HG03103 (cell line): Measurements from ENCODE around the gene COX14.

Source experiments
- ATAC-seq: cut with Tn5 transposase; IDR thresholded peaks from one replicate; pipeline ENCODE4 v1.9.1; 2021; ENCODE audit warnings: low read depth; ENCODE audit not compliant: unreplicated experiment

The COX14 gene

GRCh38 chr12:50084775-50085614 is 27.0 kb upstream of the COX14 start, which contains the start of gene SMARCD1:
Gene SMARCD1 (plus strand): TSS chr12:50085342. CDS start chr12:50085370, 28 bp downstream.
- ATAC-seq = peak; percentile 75

GRCh38 chr12:50085615-50086072 is 26.4 kb upstream of the COX14 start:
- no peak for ATAC-seq

DNA sequence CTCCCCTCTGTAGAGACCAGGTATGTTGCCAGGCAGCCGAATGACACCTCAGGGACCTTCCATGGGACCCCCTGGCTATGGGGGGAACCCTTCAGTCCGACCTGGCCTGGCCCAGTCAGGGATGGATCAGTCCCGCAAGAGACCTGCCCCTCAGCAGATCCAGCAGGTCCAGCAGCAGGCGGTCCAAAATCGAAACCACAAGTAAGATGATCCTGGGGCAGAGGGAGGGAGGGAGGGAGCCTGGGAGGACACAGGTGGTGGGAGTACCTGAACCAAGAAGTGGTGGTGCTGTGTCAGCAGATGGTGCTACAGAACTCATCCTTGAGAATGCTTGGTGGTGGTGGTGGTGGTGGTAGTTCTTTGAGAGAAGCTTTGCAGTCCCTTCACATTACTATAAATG is 25.9 kb upstream of the COX14 start:
- ATAC-seq = no peak

DNA sequence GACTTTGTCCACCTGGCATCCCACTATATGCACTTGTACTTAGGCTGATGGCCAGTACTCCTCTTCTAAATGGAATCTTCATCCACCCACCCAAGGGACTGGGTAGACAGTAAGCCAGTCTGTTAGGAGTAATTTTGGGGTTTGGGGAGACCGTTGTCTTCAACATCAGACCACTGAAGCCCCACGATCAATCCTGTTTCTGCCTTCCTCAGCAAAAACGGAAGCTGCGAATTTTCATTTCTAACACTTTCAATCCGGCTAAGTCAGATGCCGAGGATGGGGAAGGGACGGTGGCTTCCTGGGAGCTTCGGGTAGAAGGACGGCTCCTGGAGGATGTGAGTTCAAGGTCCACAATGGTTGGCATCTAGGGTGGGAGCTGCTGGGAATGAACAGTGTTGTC is 24.9 kb upstream of the COX14 start:
- no peak for ATAC-seq

DNA sequence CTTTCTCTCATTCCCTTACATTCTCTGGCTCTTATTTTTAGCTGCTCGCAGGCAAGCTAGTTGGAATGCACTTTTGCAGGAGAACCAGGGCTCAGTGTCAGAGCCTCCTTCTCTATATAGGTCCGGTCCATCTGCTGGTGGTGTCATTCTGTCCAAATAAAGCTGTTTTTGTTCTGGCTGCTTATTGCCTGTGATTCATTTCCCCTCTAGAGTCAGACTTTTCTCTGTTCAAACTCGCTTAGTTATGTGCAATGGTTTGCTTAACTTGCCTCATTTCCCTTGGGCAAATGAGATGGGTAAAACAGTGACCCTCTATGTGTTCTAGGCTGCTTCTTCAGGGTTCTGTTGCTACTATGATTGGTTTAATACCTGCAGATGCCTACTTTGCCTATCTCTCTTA is 24.0 kb upstream of the COX14 start:
- ATAC-seq = no peak

- ATAC-seq = no peak
These were observed 23.3 kb upstream of the COX14 start for GRCh38 chr12:50088577-50089335.

DNA sequence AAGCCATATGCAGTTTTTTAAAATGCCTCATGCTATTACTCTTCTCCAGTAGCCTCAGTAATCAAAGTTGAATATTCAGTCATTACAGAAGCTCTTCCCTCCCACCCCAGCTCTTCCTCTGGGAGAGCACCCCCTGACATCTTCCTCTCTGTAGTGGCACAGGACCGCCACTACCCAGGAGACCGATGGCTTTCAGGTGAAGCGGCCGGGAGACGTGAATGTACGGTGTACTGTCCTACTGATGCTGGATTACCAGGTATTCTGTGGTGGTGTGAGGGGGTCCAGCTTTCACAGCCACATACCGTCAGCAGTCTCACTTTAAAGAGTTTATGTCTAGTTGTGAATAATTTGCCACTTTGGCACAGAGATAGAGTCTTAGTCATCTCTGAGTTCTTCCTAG is 22.3 kb upstream of the COX14 start:
- no peak for ATAC-seq

- no peak for ATAC-seq
These were observed 21.6 kb upstream of the COX14 start for GRCh38 chr12:50090391-50090790.

- no peak for ATAC-seq
These were observed 14.1 kb upstream of the COX14 start for GRCh38 chr12:50097952-50098351.

DNA sequence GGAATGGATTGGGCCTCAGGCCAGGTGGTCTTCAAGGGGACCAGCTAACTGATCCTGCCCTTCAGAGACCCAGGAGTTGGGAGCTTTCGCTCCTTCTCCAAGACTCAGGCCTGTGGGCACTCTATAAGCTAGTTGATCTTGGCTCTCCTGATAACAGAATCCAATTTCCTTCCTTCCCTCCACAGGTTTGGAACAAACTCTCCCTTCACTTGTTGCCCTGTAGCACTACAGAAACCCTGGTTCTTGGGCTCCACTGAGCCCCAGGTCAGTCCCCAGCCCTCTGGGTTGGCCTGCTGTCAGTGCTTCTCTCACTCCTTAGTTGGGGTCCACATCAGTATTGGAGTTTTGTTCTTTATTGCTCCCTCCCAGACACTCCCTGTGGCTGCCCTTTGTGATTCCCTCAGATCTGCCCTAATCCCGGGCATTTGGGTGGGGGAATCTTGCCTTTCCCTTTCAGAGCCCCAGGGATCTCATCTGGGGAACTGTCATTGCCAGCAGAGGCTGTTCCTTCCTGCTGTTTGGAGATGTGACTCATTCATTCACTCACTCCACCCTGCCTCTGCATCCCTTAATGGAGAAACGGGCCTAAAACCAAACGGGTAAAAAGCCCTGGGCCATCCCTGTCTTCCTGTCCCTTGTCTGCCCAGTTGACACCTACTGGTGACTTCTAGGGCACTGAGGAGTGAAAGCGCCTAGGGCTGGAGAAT is 12.6 kb upstream of the COX14 start:
- no peak for ATAC-seq

GRCh38 chr12:50100561-50100960 is 11.5 kb upstream of the COX14 start:
- ATAC-seq = no peak

- ATAC-seq = no peak
These were observed 10.4 kb upstream of the COX14 start for GRCh38 chr12:50101663-50102062.

DNA sequence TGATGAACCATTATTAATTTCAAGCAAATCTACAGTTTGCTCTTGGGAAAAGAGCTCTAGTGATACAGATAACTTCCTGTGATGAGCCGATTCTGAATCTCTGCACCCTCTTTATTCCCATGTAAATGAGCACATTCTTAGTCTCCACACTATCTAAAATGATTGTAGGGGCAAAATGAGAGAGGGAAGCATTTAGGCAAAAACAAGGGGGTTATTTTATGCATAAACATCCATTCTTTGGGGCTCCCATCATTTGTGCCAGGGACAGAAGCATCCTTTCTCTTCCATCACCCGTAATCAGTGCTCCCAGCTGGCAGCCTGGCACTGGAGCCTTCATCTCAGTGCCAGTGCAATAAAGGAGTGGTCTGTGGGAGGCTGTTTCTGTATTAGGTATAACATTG is 9.9 kb upstream of the COX14 start:
- ATAC-seq = no peak

GRCh38 chr12:50102646-50103309 is 9.3 kb upstream of the COX14 start:
- no peak for ATAC-seq

GRCh38 chr12:50103351-50103750 is 8.7 kb upstream of the COX14 start:
- no peak for ATAC-seq

DNA sequence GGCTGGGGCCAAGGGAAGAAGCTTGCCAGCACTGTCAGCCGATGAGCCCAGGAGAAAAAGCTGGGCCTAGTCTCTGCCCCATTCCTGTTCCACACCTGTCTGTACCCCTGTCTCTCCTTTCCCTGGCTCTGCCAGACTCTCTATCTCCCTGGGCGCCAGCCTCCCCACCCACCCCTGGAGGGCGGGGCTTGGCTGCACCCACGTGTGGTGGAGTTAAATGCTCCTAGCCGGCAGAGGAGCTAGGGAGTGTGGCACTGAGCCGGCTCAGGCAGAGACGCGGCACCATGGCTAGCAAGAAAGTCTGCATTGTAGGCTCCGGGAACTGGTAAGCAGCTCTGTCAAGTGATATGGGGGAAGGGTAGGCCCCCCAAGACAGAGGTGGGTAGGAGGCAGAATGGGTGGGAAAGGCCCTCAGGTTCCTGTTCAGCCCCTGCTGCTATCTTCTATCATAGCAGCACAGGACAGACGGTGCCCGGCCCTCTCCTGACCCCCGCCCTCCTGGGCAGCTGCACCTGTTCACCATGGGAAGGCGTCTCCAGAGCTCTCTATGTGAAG is 8.2 kb upstream of the COX14 start, which contains the start of gene GPD1:
TSS of gene GPD1 (plus strand) at position 242 of the 555 bp plus-strand sequence. CDS start at position 285, 43 bp downstream.
- no peak for ATAC-seq

DNA sequence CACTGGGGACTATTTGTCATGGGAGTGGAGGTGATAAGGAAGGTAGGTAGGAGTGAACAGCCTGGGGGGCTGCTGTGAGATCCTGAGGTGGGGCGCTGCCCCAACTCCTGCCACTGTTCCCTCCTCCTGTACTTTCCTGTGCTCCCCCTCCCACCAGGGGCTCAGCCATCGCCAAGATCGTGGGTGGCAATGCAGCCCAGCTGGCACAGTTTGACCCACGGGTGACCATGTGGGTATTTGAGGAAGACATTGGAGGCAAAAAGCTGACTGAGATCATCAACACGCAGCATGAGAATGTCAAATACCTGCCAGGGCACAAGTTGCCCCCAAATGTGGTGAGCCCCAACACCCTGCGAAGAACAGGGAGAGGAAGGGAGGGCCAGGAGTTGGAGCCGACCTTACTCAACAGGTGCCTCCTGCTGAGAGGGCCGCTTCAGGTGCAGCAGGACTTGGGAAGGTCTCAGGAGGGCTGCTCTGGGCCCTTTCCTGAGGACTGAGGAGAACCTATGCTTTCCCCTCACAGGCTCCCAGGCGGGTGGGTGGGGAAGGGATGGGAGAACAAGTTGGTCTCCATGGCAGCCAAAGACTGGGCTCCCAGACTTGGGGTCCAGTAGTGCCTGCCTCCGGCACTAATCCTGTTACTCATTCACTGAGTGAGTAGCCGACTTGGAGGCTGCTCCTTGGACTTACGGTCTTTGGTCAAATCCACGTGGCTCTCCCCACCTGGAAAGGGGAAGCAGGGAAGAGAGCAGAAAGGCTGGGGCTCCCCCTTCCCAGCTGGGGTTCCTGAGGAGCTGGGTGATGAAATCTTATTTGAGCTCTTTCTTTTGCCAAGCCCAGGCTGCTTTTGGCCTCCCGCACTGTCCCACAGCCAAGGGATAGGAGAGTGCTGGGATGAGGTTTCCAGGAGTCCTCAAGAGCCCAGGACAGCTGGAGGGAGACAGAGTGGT is 7.3 kb upstream of the COX14 start:
- no peak for ATAC-seq

DNA sequence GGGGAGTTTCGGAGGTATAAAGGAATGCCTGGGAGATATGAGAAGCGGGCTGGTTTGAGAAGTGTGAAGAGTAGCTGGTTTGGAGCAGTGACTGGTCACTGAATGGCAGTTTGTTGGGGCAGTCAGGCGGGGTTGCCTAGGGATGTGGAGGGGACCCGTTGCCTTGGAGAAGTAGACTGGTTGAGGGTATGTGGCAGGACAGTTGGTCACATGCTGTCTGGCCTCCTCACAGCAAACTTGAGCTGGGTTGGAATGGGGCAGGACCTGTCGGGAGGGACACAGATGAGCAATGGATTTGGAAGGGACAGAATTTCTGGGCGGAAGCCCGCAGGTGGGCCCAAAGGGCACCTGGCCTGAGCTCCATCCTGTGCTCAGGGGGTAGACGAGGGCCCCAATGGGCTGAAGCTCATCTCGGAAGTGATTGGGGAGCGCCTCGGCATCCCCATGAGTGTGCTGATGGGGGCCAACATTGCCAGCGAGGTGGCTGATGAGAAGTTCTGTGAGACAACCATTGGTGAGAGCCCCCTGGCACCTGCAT is 6.1 kb upstream of the COX14 start:
- ATAC-seq = no peak

GRCh38 chr12:50106907-50107306 is 5.1 kb upstream of the COX14 start:
- no peak for ATAC-seq
